Measurements from ENCODE around the gene MYH10.

GRCh38 chr17:8662973-8663372 lies 32.4 kb upstream of the MYH10 start:
- TF ChIP-seq HNF4A (conservative IDR thresholded peaks at IDR 0.05) (no peak), RXRA (IDR thresholded peaks at IDR 0.05) (no peak)

All from liver (tissue), 2 donors.